Esophagus squamous epithelium (tissue), 4 donors: ENCODE measurements around the gene THBS3.

Source experiments
- POLR2A ChIP-seq, 4 donors: fragments of 450-650 bp; IDR thresholded peaks; one replicate each; pipeline ENCODE4 v1.6.1; 2017; ENCODE audit warnings: antibody characterized with exemption in 4 of 4, mild to moderate bottlenecking in 4 of 4, moderate library complexity in 3 of 4
- TF ChIP-seq, protein P1 (sequence below), 6 experiments: fragments of 450-650 bp in 4 of 6; fragments of 200-600 bp in 2 of 6; sonication (generic) in 2 of 6; IDR thresholded peaks; one replicate each; pipeline ENCODE4 v1.5.1; 2016 to 2019; ENCODE audit warnings: antibody characterized with exemption in 6 of 6, mild to moderate bottlenecking in 4 of 6, moderate library complexity in 4 of 6

DNA sequence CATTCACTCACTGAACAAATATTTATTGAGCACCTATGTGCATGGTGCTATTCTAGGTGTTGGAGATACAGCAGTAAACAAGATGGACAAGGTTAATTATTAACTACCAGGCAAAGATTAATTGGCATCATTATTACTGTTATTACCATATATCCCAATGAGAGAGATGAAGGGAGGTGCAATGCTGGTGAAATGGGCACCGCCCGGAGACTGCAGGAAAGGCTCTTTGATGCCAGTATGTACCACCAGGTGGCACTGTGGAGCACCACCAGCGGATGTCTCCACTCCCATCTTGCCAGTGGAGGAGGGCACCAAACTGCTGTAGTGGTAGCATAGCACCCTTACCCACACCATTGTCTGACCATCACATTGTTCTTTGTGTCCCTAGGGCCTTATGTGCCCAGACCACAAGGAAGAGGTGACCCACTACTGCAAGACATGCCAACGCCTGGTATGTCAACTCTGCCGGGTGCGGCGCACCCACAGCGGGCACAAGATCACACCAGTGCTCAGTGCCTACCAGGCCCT lies 31.1 kb downstream of the THBS3 start:
- TF ChIP-seq, protein P1, sequence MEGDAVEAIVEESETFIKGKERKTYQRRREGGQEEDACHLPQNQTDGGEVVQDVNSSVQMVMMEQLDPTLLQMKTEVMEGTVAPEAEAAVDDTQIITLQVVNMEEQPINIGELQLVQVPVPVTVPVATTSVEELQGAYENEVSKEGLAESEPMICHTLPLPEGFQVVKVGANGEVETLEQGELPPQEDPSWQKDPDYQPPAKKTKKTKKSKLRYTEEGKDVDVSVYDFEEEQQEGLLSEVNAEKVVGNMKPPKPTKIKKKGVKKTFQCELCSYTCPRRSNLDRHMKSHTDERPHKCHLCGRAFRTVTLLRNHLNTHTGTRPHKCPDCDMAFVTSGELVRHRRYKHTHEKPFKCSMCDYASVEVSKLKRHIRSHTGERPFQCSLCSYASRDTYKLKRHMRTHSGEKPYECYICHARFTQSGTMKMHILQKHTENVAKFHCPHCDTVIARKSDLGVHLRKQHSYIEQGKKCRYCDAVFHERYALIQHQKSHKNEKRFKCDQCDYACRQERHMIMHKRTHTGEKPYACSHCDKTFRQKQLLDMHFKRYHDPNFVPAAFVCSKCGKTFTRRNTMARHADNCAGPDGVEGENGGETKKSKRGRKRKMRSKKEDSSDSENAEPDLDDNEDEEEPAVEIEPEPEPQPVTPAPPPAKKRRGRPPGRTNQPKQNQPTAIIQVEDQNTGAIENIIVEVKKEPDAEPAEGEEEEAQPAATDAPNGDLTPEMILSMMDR (IDR thresholded peaks at IDR 0.05), result peak; percentile 90 to 97 (median 94)
- no peak for TF ChIP-seq POLR2A (IDR thresholded peaks at IDR 0.05)
